ENCODE results near the gene C2CD4C.
"Not testable (repeated sequence)": the region's sequence is repeated elsewhere in the genome, so short reads cannot be mapped to it uniquely, and the experiment has no call there.

C2CD4C gene, protein sequence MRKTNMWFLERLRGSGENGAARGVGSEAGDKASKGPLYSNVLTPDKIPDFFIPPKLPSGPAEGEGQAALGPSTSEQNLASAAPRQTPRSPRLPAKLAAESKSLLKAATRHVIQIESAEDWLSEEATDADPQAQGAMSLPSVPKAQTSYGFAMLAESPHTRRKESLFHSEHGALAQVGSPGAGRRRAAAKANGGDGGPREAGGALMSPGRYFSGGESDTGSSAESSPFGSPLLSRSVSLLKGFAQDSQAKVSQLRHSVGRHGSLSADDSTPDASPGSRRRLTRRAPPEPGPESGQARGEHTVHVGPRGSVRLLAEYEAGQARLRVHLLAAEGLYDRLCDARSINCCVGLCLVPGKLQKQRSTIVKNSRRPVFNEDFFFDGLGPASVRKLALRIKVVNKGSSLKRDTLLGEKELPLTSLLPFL

DNA sequence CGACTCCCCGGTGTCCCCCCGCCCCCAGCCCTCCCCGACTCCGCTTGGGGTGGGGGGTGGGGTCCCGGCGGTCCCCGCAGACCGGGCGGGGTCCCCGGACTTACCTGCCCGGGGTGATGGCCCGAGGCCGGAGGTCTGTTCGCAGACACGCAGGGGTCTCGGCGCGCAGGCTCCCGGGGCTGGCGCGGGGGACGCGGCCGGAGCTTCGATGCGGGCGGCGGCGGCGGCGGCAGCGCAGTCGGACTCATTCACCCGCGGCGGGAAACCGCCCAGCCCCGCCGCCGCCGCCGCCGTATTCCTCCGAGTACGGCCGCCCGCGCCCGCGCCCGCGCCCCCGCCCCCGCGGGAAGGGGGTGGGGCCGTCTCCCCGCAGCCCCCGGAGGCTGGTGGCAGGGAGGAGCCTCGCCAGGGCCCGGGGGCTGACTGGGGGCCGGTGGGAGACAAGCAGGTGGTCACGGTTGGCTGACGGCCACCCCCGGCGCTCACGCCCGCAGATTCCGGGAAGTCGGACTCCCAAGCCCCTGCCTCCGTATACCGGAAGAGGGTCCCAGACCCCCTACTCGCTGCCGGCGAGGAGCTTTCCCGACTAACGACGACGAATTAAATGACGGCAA lies at the start of gene C2CD4C:
TSS of gene C2CD4C (minus strand) at position 246 of the 614 bp plus-strand sequence. CDS start 786 bp downstream, outside the sequence.
- peaks cover 11% of the 10 kb centered on the region for H3K36me3 ChIP-seq (ENCODE audit: control insufficient read depth, insufficient read depth, low read length)
- peak within 1 kb of the TSS; percentile 57 for H3K4me3 ChIP-seq (ENCODE audit: low read depth, low read length)
- peaks cover 2% of the 10 kb centered on the region for H3K27me3 ChIP-seq (ENCODE audit: control insufficient read depth, insufficient read depth, low read length)
- peaks cover 10% of the 10 kb centered on the region for H3K4me1 ChIP-seq (ENCODE audit: control insufficient read depth, insufficient read depth, low read length)
- H3K9ac ChIP-seq (ENCODE audit: low read depth, low read length), result peak within 1 kb of the TSS; percentile 54
- H3K9me3 ChIP-seq (ENCODE audit: control insufficient read depth, insufficient read depth, low read length), result no peaks in the 10 kb centered on the region

DNA sequence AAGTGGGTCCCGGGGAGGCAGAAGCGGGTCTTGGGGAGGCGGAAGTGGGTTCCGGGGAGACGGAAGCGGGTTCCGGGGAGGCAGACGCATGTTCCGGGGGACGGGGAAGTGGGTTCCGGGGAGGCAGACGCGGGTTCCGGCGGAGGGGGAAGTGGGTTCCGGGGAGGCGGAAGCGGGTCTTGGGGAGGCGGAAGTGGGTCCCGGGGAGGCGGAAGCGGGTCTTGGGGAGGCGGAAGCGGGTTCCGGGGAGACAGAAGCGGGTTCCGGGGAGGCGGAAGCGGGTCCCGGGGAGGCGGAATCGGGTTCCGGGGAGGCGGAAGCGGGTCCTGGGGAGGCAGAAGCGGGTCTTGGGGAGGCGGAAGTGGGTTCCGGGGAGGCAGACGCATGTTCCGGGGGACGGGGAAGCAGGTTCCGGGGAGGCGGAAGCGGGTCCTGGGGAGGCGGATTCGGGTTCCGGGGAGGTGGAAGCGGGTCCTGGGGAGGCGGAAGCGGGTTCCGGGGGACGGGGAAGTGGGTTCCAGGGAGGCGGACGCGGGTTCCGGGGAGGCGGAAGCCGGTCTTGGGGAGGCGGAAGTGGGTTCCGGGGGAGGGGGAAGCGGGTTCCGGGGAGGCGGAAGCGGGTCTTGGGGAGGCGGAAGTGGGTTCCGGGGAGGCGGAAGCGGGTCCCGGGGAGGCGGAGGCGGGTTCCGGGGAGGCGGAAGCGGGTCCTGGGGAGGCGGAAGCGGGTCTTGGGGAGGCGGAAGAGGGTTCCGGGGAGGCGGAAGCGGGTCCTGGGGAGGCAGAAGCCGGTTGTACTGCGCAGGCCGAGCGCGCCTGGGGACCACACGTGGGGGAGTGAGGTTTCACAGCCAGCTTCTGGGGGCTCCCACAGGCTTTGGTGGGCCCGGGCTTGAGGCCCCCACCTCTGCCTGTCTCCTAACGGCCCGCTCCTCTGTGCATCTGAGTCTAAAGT lies 49.4 kb upstream of the C2CD4C start:
- H3K27me3 ChIP-seq (ENCODE audit: control insufficient read depth, insufficient read depth, low read length), result peaks cover 6% of the 10 kb centered on the region

GRCh38 chr19:457636-458035 lies 48.7 kb upstream of the C2CD4C start:
- peaks cover 6% of the 10 kb centered on the region for H3K36me3 ChIP-seq (ENCODE audit: control insufficient read depth, insufficient read depth, low read length)
- no peak overlapping the region for H3K4me3 ChIP-seq (ENCODE audit: low read depth, low read length)
- H3K9ac ChIP-seq (ENCODE audit: low read depth, low read length), result no peak overlapping the region
- no peaks in the 10 kb centered on the region for H3K9me3 ChIP-seq (ENCODE audit: control insufficient read depth, insufficient read depth, low read length)
- peaks cover 6% of the 10 kb centered on the region for H3K27me3 ChIP-seq (ENCODE audit: control insufficient read depth, insufficient read depth, low read length)
- H3K4me1 ChIP-seq (ENCODE audit: control insufficient read depth, insufficient read depth, low read length), result peaks cover 3% of the 10 kb centered on the region

More for the DNA sequence above, 49.4 kb upstream of the C2CD4C start:
- H3K4me1 ChIP-seq (ENCODE audit: control insufficient read depth, insufficient read depth, low read length), result peaks cover 3% of the 10 kb centered on the region
- H3K36me3 ChIP-seq (ENCODE audit: control insufficient read depth, insufficient read depth, low read length), result peaks cover 6% of the 10 kb centered on the region
- H3K4me3 ChIP-seq (ENCODE audit: low read depth, low read length), result no peak overlapping the region
- no peak overlapping the region for H3K9ac ChIP-seq (ENCODE audit: low read depth, low read length)
- H3K9me3 ChIP-seq (ENCODE audit: control insufficient read depth, insufficient read depth, low read length), result no peaks in the 10 kb centered on the region

- Histone ChIP-seq H3K9me3 (ENCODE audit: control insufficient read depth, insufficient read depth, low read length) (no peaks in the 10 kb centered on the region), H3K9ac (ENCODE audit: low read depth, low read length) (no peak overlapping the region), H3K4me3 (ENCODE audit: low read depth, low read length) (no peak overlapping the region), H3K4me1 (ENCODE audit: control insufficient read depth, insufficient read depth, low read length) (peaks cover 3% of the 10 kb centered on the region), H3K27me3 (ENCODE audit: control insufficient read depth, insufficient read depth, low read length) (no peaks in the 10 kb centered on the region), H3K36me3 (ENCODE audit: control insufficient read depth, insufficient read depth, low read length) (peaks cover 6% of the 10 kb centered on the region)
These were observed 47.7 kb upstream of the C2CD4C start for GRCh38 chr19:456547-457110.

DNA sequence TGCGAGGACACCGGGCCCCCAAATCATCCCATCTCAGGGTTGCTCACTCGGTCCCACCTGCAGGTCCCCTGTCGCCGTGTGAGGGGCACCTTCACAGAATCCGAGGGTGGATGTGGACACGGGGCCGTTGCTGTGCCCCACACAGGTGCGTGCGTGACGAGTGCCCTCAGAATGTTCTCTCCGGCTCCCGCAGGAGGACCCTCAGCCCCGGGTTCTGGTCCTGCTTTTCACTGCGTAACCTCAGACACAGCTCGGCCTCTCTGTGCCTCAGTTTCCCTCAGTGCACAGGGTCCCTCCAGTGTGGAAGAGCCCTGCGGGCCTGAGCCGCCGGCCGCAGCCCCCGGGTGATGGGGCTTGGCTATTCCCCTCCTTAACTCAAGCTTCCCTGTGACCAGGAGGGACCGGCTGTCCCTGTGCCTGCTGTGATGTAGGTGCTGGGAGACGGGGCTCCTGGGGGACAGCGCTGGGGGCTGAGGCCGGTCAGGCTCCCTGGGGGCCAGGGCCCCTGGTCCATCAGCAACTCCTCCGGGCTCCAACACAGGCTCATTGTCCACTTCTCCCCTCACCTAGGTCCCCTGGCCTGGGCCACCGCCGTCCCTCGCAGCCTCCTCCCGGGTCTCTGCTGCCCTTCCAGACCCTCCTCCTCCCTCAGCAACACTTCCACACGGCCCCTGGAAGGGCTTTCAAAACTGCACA lies 47.1 kb upstream of the C2CD4C start:
- H3K9ac ChIP-seq (ENCODE audit: low read depth, low read length), result no peak overlapping the region

GRCh38 chr19:455031-455705 lies 46.2 kb upstream of the C2CD4C start:
- Histone ChIP-seq H3K36me3 (ENCODE audit: control insufficient read depth, insufficient read depth, low read length) (peaks cover 12% of the 10 kb centered on the region), H3K27me3 (ENCODE audit: control insufficient read depth, insufficient read depth, low read length) (no peaks in the 10 kb centered on the region), H3K4me3 (ENCODE audit: low read depth, low read length) (no peak overlapping the region), H3K9me3 (ENCODE audit: control insufficient read depth, insufficient read depth, low read length) (no peaks in the 10 kb centered on the region), H3K9ac (ENCODE audit: low read depth, low read length) (no peak overlapping the region), H3K4me1 (ENCODE audit: control insufficient read depth, insufficient read depth, low read length) (peaks cover 3% of the 10 kb centered on the region)

More for the DNA sequence above, 47.1 kb upstream of the C2CD4C start:
- H3K4me3 ChIP-seq (ENCODE audit: low read depth, low read length), result no peak overlapping the region
- H3K4me1 ChIP-seq (ENCODE audit: control insufficient read depth, insufficient read depth, low read length), result peaks cover 3% of the 10 kb centered on the region
- H3K9me3 ChIP-seq (ENCODE audit: control insufficient read depth, insufficient read depth, low read length), result no peaks in the 10 kb centered on the region
- no peaks in the 10 kb centered on the region for H3K27me3 ChIP-seq (ENCODE audit: control insufficient read depth, insufficient read depth, low read length)
- H3K36me3 ChIP-seq (ENCODE audit: control insufficient read depth, insufficient read depth, low read length), result peaks cover 8% of the 10 kb centered on the region

GRCh38 chr19:453606-454005 lies 44.7 kb upstream of the C2CD4C start:
- peaks cover 12% of the 10 kb centered on the region for H3K36me3 ChIP-seq (ENCODE audit: control insufficient read depth, insufficient read depth, low read length)
- H3K9ac ChIP-seq (ENCODE audit: low read depth, low read length), result no peak overlapping the region
- H3K4me3 ChIP-seq (ENCODE audit: low read depth, low read length), result no peak overlapping the region
- H3K9me3 ChIP-seq (ENCODE audit: control insufficient read depth, insufficient read depth, low read length), result no peaks in the 10 kb centered on the region
- no peaks in the 10 kb centered on the region for H3K27me3 ChIP-seq (ENCODE audit: control insufficient read depth, insufficient read depth, low read length)
- H3K4me1 ChIP-seq (ENCODE audit: control insufficient read depth, insufficient read depth, low read length), result no peaks in the 10 kb centered on the region

DNA sequence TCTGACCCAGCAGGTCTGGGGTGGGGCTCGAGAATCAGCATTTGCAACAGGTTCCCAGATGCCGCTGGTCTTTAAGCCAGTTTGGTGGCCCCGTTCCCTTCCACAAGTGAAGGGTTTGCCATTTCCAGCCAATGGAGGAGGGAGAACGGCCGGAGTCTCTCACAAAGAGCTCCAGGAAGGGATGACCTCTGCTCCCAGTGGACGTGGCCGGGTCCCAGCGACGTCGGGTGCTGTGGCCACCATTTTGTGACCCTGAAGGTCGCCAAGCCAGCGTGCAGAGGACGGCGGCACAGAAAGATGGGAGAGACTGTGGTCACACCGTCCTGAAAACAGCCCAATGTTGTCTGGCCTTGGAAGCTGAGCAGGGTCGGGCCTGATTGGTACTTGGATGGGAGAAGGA lies 43.9 kb upstream of the C2CD4C start:
- Histone ChIP-seq H3K9me3 (ENCODE audit: control insufficient read depth, insufficient read depth, low read length) (no peaks in the 10 kb centered on the region), H3K36me3 (ENCODE audit: control insufficient read depth, insufficient read depth, low read length) (peaks cover 16% of the 10 kb centered on the region), H3K4me1 (ENCODE audit: control insufficient read depth, insufficient read depth, low read length) (no peaks in the 10 kb centered on the region), H3K27me3 (ENCODE audit: control insufficient read depth, insufficient read depth, low read length) (no peaks in the 10 kb centered on the region), H3K9ac (ENCODE audit: low read depth, low read length) (no peak overlapping the region), H3K4me3 (ENCODE audit: low read depth, low read length) (no peak overlapping the region)

- H3K9me3 ChIP-seq (ENCODE audit: control insufficient read depth, insufficient read depth, low read length); H3K27me3 ChIP-seq (ENCODE audit: control insufficient read depth, insufficient read depth, low read length); H3K4me3 ChIP-seq (ENCODE audit: low read depth, low read length); H3K4me1 ChIP-seq (ENCODE audit: control insufficient read depth, insufficient read depth, low read length); H3K9ac ChIP-seq (ENCODE audit: low read depth, low read length): not testable (repeated sequence)
- peaks cover 16% of the 10 kb centered on the region for H3K36me3 ChIP-seq (ENCODE audit: control insufficient read depth, insufficient read depth, low read length)
These were observed 42.0 kb upstream of the C2CD4C start for GRCh38 chr19:450912-451481.

DNA sequence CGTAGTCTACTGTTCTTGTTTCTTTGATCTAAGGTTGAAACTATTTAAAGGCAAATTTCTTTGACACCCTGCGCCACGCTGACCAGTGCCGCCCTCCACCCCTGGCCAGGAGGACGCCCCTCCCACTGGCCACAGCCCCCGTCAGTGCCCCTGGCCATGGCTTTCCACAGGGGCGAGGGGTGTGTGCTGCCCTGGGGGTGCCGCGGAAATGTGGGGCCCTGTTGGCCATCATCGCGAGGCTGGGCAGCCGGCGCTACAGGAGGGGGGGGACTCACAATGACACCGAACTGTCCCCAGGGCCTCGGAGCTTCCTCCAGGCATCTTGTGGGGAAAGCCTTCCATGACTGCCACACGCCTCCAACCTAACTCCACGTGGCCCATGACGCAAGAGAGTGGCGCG lies 41.0 kb upstream of the C2CD4C start:
- Histone ChIP-seq H3K36me3 (ENCODE audit: control insufficient read depth, insufficient read depth, low read length) (peaks cover 10% of the 10 kb centered on the region), H3K27me3 (ENCODE audit: control insufficient read depth, insufficient read depth, low read length) (no peaks in the 10 kb centered on the region), H3K9me3 (ENCODE audit: control insufficient read depth, insufficient read depth, low read length) (no peaks in the 10 kb centered on the region), H3K4me1 (ENCODE audit: control insufficient read depth, insufficient read depth, low read length) (no peaks in the 10 kb centered on the region), H3K4me3 (ENCODE audit: low read depth, low read length) (no peak overlapping the region), H3K9ac (ENCODE audit: low read depth, low read length) (no peak overlapping the region)
